Stimulated activated CD8-positive, alpha-beta memory T cell treated with anti-CD3 and anti-CD28 coated beads, Interleukin-12 subunit alpha, Interleukin-12 subunit beta, amount 100 ng/mL, for 24 hours (primary cell): Measurements from ENCODE around the gene SH2D7.

Experiments used
- DNase-seq: peaks from one replicate; pipeline ENCODE4 v3.0.0-alpha.2; 2020; ENCODE audit errors: extremely low read depth

SH2D7 gene

GRCh38 chr15:78092261-78093041 is at the start of gene SH2D7:
Gene SH2D7, plus strand, starts transcription at chr15:78092561. Its CDS starts 24 bp downstream, at chr15:78092585.
- no peak for DNase-seq

GRCh38 chr15:78044407-78045155 is 47.8 kb upstream of the SH2D7 start:
- no peak for DNase-seq

GRCh38 chr15:78045189-78045588 is 47.2 kb upstream of the SH2D7 start:
- DNase-seq: no peak

- no peak for DNase-seq
These were observed 45.5 kb upstream of the SH2D7 start for GRCh38 chr15:78046796-78047341.

GRCh38 chr15:78047761-78048627 is 44.4 kb upstream of the SH2D7 start:
- no peak for DNase-seq

GRCh38 chr15:78048628-78048920 is 43.8 kb upstream of the SH2D7 start:
- DNase-seq: no peak

- peak; percentile 47 for DNase-seq
These were observed 42.5 kb upstream of the SH2D7 start for GRCh38 chr15:78049691-78050440.

GRCh38 chr15:78050441-78050809 is 41.9 kb upstream of the SH2D7 start:
- no peak for DNase-seq

- no peak for DNase-seq
These were observed 41.5 kb upstream of the SH2D7 start for GRCh38 chr15:78050826-78051225.

GRCh38 chr15:78051596-78051995 is 40.8 kb upstream of the SH2D7 start:
- DNase-seq: no peak

- no peak for DNase-seq
These were observed 40.4 kb upstream of the SH2D7 start for GRCh38 chr15:78052001-78052401.

GRCh38 chr15:78052545-78052944 is 39.8 kb upstream of the SH2D7 start:
- DNase-seq: no peak

- DNase-seq: no peak
These were observed 37.8 kb upstream of the SH2D7 start for GRCh38 chr15:78054518-78054917.

- no peak for DNase-seq
These were observed 37.4 kb upstream of the SH2D7 start for GRCh38 chr15:78054966-78055365.

- no peak for DNase-seq
These were observed 36.2 kb upstream of the SH2D7 start for GRCh38 chr15:78055919-78056713.

- no peak for DNase-seq
These were observed 35.6 kb upstream of the SH2D7 start for GRCh38 chr15:78056714-78057269.

- no peak for DNase-seq
These were observed 34.6 kb upstream of the SH2D7 start for GRCh38 chr15:78057803-78058202.

- DNase-seq: no peak
These were observed 33.9 kb upstream of the SH2D7 start for GRCh38 chr15:78058401-78058935.

- DNase-seq: no peak
These were observed 33.1 kb upstream of the SH2D7 start for GRCh38 chr15:78059110-78059839.
